GM12878 (cell line): Measurements from ENCODE around the gene SMIM35. TPM values are rescaled to one million over a fixed set of nuclear protein-coding genes. Genes with fewer than 3 reads are reported as not detected.

Experiments
- ATAC-seq: fragments of 200-7000 bp; cut with Tn5 transposase; 3 replicates; pipeline ENCODE4 v1.9.1; 2020; ENCODE audit warnings: mild to moderate bottlenecking, moderate library complexity
- BruUV-seq: library from RNA; stranded (reverse); fragments of 400-500 nt; replicated peaks from 2 replicates; lab custom pipeline; 2021; lab: Mats Ljungman, UMichigan
- CTCF ChIA-PET: fragments of 300-600 bp; sonication (Branson Sonifier 250); formaldehyde crosslinking; extraction: SDS; loops from one replicate; lab custom pipeline; 2021; ENCODE audit warnings: inconsistent platforms; lab: Yijun Ruan, JAX
- POLR2A ChIA-PET: fragments of 350-600 bp; formaldehyde crosslinking; extraction: SDS; loops from one replicate; lab custom pipeline; 2021; ENCODE audit warnings: inconsistent platforms; lab: Charles Lee
- RAD21 ChIA-PET: fragments of 300-600 bp; sonication (Branson Sonifier 250); formaldehyde crosslinking; loops from one replicate; lab custom pipeline; 2023; ENCODE audit warnings: antibody characterized with exemption; ENCODE audit not compliant: unreplicated experiment; lab: Charles Lee
- SMC1A ChIA-PET: fragments of 300-600 bp; sonication (Branson Sonifier 250); formaldehyde crosslinking; loops from one replicate; lab custom pipeline; 2023; ENCODE audit not compliant: unreplicated experiment, uncharacterized antibody; lab: Charles Lee
- DNase-seq: peaks from one replicate; pipeline ENCODE4 v3.0.0-alpha.2; 2011; ENCODE audit warnings: low read depth, low spot score
- FAIRE-seq: peaks from 3 replicates; lab custom pipeline; 2011; peaks lifted over from hg19 to GRCh38; lab: Jason Lieb, UNC
- H2AFZ ChIP-seq: 2 replicates; pipeline ENCODE4 v1.6.0; 2011; ENCODE audit warnings: low read depth, low read length, control low read depth; ENCODE audit not compliant: control insufficient read depth
- H3K27ac ChIP-seq: 2 replicates; pipeline ENCODE4 v1.5.1; 2011; ENCODE audit warnings: control low read depth; ENCODE audit not compliant: control insufficient read depth, insufficient read depth
- H3K27me3 ChIP-seq, 2 experiments: replicated peaks in 1 of 2; 2 replicates each; pipeline versions ENCODE4 v1.6.0 to v1.6.1; 2011; ENCODE audit warnings: low read length in 1 of 2; ENCODE audit not compliant: control insufficient read depth in 2 of 2, insufficient read depth in 2 of 2
- H3K36me3 ChIP-seq, 2 experiments: 2 replicates each; pipeline ENCODE4 v1.5.1; 2011; ENCODE audit warnings: low read length in 1 of 2; ENCODE audit not compliant: control insufficient read depth in 2 of 2, insufficient read depth in 2 of 2
- H3K4me1 ChIP-seq: 2 replicates; pipeline ENCODE4 v1.6.1; 2011; ENCODE audit warnings: mild to moderate bottlenecking, low read length, moderate library complexity, mixed read lengths; ENCODE audit not compliant: control insufficient read depth, insufficient read depth
- H3K4me2 ChIP-seq: 2 replicates; pipeline ENCODE4 v1.6.0; 2011; ENCODE audit warnings: control low read depth; ENCODE audit not compliant: control insufficient read depth, insufficient read depth
- H3K4me3 ChIP-seq: fragments of 200-600 bp; sonication (generic); 2 replicates; pipeline ENCODE4 v1.5.1; 2016
- H3K79me2 ChIP-seq: 2 replicates; pipeline ENCODE4 v1.6.0; 2011; ENCODE audit warnings: low read length; ENCODE audit not compliant: control insufficient read depth, insufficient read depth
- H3K9ac ChIP-seq: 2 replicates; pipeline ENCODE4 v1.8.0; 2011; ENCODE audit warnings: low read length, control low read depth, mixed read lengths; ENCODE audit not compliant: control insufficient read depth, insufficient read depth
- H3K9me3 ChIP-seq: replicated peaks from 3 replicates; pipeline ENCODE4 v1.5.1; 2011; ENCODE audit warnings: mild to moderate bottlenecking, low read length; ENCODE audit not compliant: control insufficient read depth, insufficient read depth
- H4K20me1 ChIP-seq: 2 replicates; pipeline ENCODE4 v1.6.0; 2011; ENCODE audit not compliant: control insufficient read depth, insufficient read depth
- BMI1 ChIP-seq: fragments of 450-650 bp; IDR thresholded peaks from 2 replicates; pipeline ENCODE4 v1.6.1; 2016; ENCODE audit warnings: mild to moderate bottlenecking, moderate library complexity, borderline replicate concordance
- CHD1 ChIP-seq: IDR thresholded peaks from 2 replicates; pipeline ENCODE4 v1.6.1; 2012; ENCODE audit warnings: low read depth, low read length, improper control_type of control experiment
- NR2C1 ChIP-seq: fragments of 450-650 bp; IDR thresholded peaks from 2 replicates; pipeline ENCODE4 v1.6.1; 2017; ENCODE audit warnings: antibody characterized with exemption, mild to moderate bottlenecking, moderate library complexity
- SIN3A ChIP-seq: IDR thresholded peaks from 2 replicates; pipeline ENCODE4 v1.6.1; 2012; ENCODE audit warnings: low read depth, low read length, improper control_type of control experiment
- SPI1 ChIP-seq: IDR thresholded peaks from 2 replicates; pipeline ENCODE4 v1.6.1; 2011; ENCODE audit warnings: low read depth, mild to moderate bottlenecking, low read length, moderate library complexity, borderline replicate concordance; ENCODE audit not compliant: insufficient read depth
- SREBF1 ChIP-seq: IDR thresholded peaks from 2 replicates; pipeline ENCODE4 v1.6.1; 2012; ENCODE audit warnings: mild to moderate bottlenecking, low read length
- TBL1XR1 ChIP-seq: IDR thresholded peaks from 2 replicates; pipeline ENCODE4 v1.6.1; 2012; ENCODE audit warnings: low read depth, low read length, improper control_type of control experiment
- TCF7 ChIP-seq: IDR thresholded peaks from 2 replicates; pipeline ENCODE4 v1.6.1; 2014; ENCODE audit warnings: antibody characterized with exemption, borderline replicate concordance
- ZNF217 ChIP-seq: fragments of 450-650 bp; IDR thresholded peaks from 2 replicates; pipeline ENCODE4 v1.6.1; 2017; ENCODE audit warnings: antibody characterized with exemption, mild to moderate bottlenecking
- ZNF687 ChIP-seq: fragments of 450-650 bp; IDR thresholded peaks from 2 replicates; pipeline ENCODE4 v1.6.1; 2017; ENCODE audit warnings: mild to moderate bottlenecking, moderate library complexity
- WGBS: methylation state at CpG from one replicate; pipeline ENCODE4 v1.1.6; 2016; ENCODE audit warnings: low lambda C conversion rate; ENCODE audit not compliant: insufficient replicate concordance, insufficient coverage; ENCODE audit errors: missing lambda C conversion rate; 5-methylcytosine and 5-hydroxymethylcytosine counted together
- in situ Hi-C: fragments of 300-500 bp; cut with MboI; formaldehyde crosslinking; loops from 9 replicates; pipeline ENCODE4 v1.14.3; 2018; ENCODE audit warnings: mixed read lengths
- intact Hi-C: fragments of 100-400 bp; cut with micrococcal nuclease; formaldehyde crosslinking; loops from one replicate; pipeline ENCODE4 v1.14.2; 2022; ENCODE audit not compliant: unreplicated experiment
- polyA plus RNA-seq, 11 experiments: library from polyadenylated mRNA; depleted of rRNA in 4 of 11; unstranded in 6 of 11; stranded (reverse) in 5 of 11; fragments of >200 nt; fragmentation: Nextera tagmentation in 4 of 11; fragmentation: Illumina TruSeq in 1 of 11; extraction: Ambion mirVana in 4 of 11; extraction: Trizol in 1 of 11; gene quantifications; 1 replicate in 1 of 11; 2 replicates in 10 of 11; pipeline versions ENCODE4 v1.2.1 to v1.2.3, GENCODE V29; 2011 to 2016; ENCODE audit warnings: inconsistent platforms in 2 of 11, missing spikeins in 2 of 11, low read depth in 1 of 11
- total RNA-seq, 4 experiments: library from RNA; depleted of rRNA in 3 of 4; stranded (reverse); fragments of >200 nt in 3 of 4; fragmentation: Illumina TruSeq in 1 of 4; extraction: Trizol in 1 of 4; gene quantifications; 2 replicates each; pipeline versions ENCODE4 v1.2.1 to v1.2.3, GENCODE V29; 2013 to 2021

SMIM35 gene
- total and polyA plus RNA-seq, 10 of the 15 experiments (the other 5 are each of a cell fraction or from before 2014, with no cell fraction given): 0.02 to 1.1 (median 0.05) TPM; not detected in 5

- Histone ChIP-seq H3K4me3 (no peak overlapping the region), H3K4me1 (no peaks in the 10 kb centered on the region; the same call in 1 of the 2 replicates), H3K79me2 (no peaks in the 10 kb centered on the region), H3K9ac (no peak overlapping the region), H3K4me2 (no peak overlapping the region), H3K9me3 (peaks cover 19% of the 10 kb centered on the region; the same call in 2 of the 3 replicates), H2AFZ (no peak overlapping the region), H3K36me3 (no peaks in the 10 kb centered on the region), H4K20me1 (no peaks in the 10 kb centered on the region), H3K27me3 (no peaks in the 10 kb centered on the region), H3K27ac (no peak overlapping the region)
- POLR2A ChIA-PET: no interaction called here
- in situ Hi-C loops: no loop called here
- TF ChIP-seq ZNF217: no peak
- TF ChIP-seq BMI1: no peak
- TF ChIP-seq SPI1: no peak
- TF ChIP-seq SREBF1: no peak
- no peak for TF ChIP-seq ZNF687
- TF ChIP-seq CHD1: no peak
- TF ChIP-seq TBL1XR1: no peak
- TF ChIP-seq NR2C1: no peak
- TF ChIP-seq SIN3A: no peak
- TF ChIP-seq TCF7: no peak
- CTCF ChIA-PET: interaction anchor here (0.8 kb wide), 1 partner anchor 25 kb away, joined by 3 read pairs; no protein-coding TSS in a partner anchor
- ATAC-seq (no peak), DNase-seq (no peak), FAIRE-seq (no peak)
- SMC1A ChIA-PET: interaction anchor here (1.1 kb wide), 1 partner anchor 11 kb away, joined by 3 read pairs; no protein-coding TSS in a partner anchor
- 28% methylated on average over 4 of the region's 7 CpGs for WGBS
- RAD21 ChIA-PET: interaction anchor here (0.6 kb wide), 1 partner anchor 719 kb away, joined by 5 read pairs; no protein-coding TSS in a partner anchor
- intact Hi-C loops: no loop called here
- BruUV-seq: no TSS peak
Measured at GRCh38 chr11:118090545-118091162, 3.9 kb upstream of the SMIM35 start.
